Esophagus squamous epithelium (tissue), 4 donors: ENCODE measurements around the gene KRT77.

Source experiments
- POLR2A ChIP-seq, 4 donors: fragments of 450-650 bp; IDR thresholded peaks; one replicate each; pipeline ENCODE4 v1.6.1; 2017; ENCODE audit warnings: antibody characterized with exemption in 4 of 4, mild to moderate bottlenecking in 4 of 4, moderate library complexity in 3 of 4
- TF ChIP-seq, protein P1 (sequence below), 6 experiments: fragments of 450-650 bp in 4 of 6; fragments of 200-600 bp in 2 of 6; sonication (generic) in 2 of 6; IDR thresholded peaks; one replicate each; pipeline ENCODE4 v1.5.1; 2016 to 2019; ENCODE audit warnings: antibody characterized with exemption in 6 of 6, mild to moderate bottlenecking in 4 of 6, moderate library complexity in 4 of 6

DNA sequence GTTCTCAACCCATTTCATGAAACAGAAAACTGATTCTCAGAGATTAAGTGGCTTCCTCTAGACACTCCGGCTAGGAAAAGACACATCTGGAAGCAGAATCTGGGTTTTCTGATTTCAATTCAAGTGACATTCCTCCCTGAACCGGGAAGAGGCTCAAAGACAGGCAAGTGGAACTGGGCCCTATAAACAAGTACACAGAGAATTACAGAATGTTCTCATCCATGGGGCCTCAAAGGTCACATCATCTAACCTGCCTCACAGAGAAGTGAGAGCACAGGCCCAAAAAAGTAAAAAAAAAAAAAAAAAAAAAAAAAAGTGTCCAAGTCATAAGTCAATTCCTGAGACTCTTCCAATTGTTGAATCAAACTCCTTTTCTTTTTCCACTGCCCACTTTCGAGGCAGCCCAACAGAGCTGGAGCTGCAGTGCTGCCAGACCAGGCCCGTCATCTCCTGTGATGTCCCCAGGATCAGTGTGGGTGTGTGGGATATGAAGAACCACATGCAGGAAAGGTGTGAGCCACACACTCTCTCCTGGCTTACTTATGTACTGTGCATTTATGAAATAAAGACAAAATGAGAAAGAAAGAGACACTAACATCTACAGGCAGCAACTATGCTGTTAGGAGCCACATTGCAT lies 20.3 kb downstream of the KRT77 start:
- TF ChIP-seq, protein P1, sequence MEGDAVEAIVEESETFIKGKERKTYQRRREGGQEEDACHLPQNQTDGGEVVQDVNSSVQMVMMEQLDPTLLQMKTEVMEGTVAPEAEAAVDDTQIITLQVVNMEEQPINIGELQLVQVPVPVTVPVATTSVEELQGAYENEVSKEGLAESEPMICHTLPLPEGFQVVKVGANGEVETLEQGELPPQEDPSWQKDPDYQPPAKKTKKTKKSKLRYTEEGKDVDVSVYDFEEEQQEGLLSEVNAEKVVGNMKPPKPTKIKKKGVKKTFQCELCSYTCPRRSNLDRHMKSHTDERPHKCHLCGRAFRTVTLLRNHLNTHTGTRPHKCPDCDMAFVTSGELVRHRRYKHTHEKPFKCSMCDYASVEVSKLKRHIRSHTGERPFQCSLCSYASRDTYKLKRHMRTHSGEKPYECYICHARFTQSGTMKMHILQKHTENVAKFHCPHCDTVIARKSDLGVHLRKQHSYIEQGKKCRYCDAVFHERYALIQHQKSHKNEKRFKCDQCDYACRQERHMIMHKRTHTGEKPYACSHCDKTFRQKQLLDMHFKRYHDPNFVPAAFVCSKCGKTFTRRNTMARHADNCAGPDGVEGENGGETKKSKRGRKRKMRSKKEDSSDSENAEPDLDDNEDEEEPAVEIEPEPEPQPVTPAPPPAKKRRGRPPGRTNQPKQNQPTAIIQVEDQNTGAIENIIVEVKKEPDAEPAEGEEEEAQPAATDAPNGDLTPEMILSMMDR (IDR thresholded peaks at IDR 0.05): no peak
- TF ChIP-seq POLR2A (IDR thresholded peaks at IDR 0.05): no peak
